ENCODE results near the gene TRAPPC2. TPM values are rescaled to one million over a fixed set of nuclear protein-coding genes. Genes with fewer than 3 reads are reported as not detected.

Gene TRAPPC2
- total and polyA plus RNA-seq, 3 donors from 2014 or later, result 7.1 to 9.7 (median 8.7) TPM

GRCh38 chrX:13759152-13759718 is 24.8 kb upstream of the TRAPPC2 start:
- H3K4me1 ChIP-seq, result no peaks in the 10 kb centered on the region
- no peak overlapping the region for H3K4me3 ChIP-seq
- intact Hi-C loops (cut with DNase I; ENCODE audit: low total_unique reads), result no loop called here
- TF ChIP-seq, protein P1, sequence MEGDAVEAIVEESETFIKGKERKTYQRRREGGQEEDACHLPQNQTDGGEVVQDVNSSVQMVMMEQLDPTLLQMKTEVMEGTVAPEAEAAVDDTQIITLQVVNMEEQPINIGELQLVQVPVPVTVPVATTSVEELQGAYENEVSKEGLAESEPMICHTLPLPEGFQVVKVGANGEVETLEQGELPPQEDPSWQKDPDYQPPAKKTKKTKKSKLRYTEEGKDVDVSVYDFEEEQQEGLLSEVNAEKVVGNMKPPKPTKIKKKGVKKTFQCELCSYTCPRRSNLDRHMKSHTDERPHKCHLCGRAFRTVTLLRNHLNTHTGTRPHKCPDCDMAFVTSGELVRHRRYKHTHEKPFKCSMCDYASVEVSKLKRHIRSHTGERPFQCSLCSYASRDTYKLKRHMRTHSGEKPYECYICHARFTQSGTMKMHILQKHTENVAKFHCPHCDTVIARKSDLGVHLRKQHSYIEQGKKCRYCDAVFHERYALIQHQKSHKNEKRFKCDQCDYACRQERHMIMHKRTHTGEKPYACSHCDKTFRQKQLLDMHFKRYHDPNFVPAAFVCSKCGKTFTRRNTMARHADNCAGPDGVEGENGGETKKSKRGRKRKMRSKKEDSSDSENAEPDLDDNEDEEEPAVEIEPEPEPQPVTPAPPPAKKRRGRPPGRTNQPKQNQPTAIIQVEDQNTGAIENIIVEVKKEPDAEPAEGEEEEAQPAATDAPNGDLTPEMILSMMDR (IDR thresholded peaks at IDR 0.05), result no peak
- no peak for TF ChIP-seq POLR2A (IDR thresholded peaks at IDR 0.05)
- no peak overlapping the region for H3K27ac ChIP-seq
- no peak for DNase-seq
- WGBS, 2 donors, result 86 to 96% methylated on average over 7 to 8 of the region's 8 CpGs
- no peaks in the 10 kb centered on the region for H3K27me3 ChIP-seq
- no peaks in the 10 kb centered on the region for H3K9me3 ChIP-seq
- no peaks in the 10 kb centered on the region for H3K36me3 ChIP-seq (ENCODE audit: low read depth, missing control alignments)

GRCh38 chrX:13756381-13756780 is 22.0 kb upstream of the TRAPPC2 start:
- Histone ChIP-seq H3K27me3 (no peaks in the 10 kb centered on the region), H3K4me1 (no peaks in the 10 kb centered on the region), H3K4me3 (no peak overlapping the region), H3K27ac (no peak overlapping the region), H3K36me3 (ENCODE audit: low read depth, missing control alignments) (no peaks in the 10 kb centered on the region), H3K9me3 (no peaks in the 10 kb centered on the region)
- intact Hi-C loops (cut with DNase I; ENCODE audit: low total_unique reads), result no loop called here
- TF ChIP-seq, protein P1 (IDR thresholded peaks at IDR 0.05), result no peak
- TF ChIP-seq POLR2A (IDR thresholded peaks at IDR 0.05), result no peak
- DNase-seq, result no peak
- 91 to 94% methylated on average over 4 of the region's 4 CpGs for WGBS, 2 donors

DNA sequence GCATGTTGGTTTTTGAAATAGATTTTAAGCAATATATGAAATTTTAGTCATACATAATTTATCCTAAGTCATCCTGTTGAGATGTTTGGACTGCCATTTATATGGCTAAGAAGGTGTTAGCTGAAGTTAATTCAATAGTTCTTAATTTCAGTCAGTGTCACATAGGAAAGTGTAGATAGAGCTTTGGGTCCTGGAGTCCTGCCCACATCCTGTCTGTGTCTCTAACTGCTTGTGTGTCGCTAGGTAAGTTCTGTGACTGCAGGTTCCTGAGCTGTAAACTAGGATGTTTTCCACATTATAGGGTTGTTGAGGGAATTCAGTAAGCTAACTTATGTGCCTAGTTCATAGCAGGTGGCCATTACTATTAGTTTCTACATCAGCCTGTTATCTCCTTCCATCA is 20.8 kb upstream of the TRAPPC2 start:
- 77 to 100% methylated on average over 1 of the region's 1 CpG for WGBS, 2 donors

GRCh38 chrX:13754765-13755164 is 20.3 kb upstream of the TRAPPC2 start:
- no peak for DNase-seq
- Histone ChIP-seq H3K4me1 (no peaks in the 10 kb centered on the region), H3K27me3 (no peaks in the 10 kb centered on the region), H3K27ac (no peak overlapping the region), H3K9me3 (no peaks in the 10 kb centered on the region), H3K36me3 (ENCODE audit: low read depth, missing control alignments) (no peaks in the 10 kb centered on the region), H3K4me3 (no peak overlapping the region)
- WGBS, 2 donors, result 90 to 95% methylated on average over 1 of the region's 1 CpG
- intact Hi-C loops (cut with DNase I; ENCODE audit: low total_unique reads), result no loop called here
- TF ChIP-seq, protein P1 (IDR thresholded peaks at IDR 0.05), result no peak
- no peak for TF ChIP-seq POLR2A (IDR thresholded peaks at IDR 0.05)

More for the DNA sequence above, 20.8 kb upstream of the TRAPPC2 start:
- DNase-seq, result no peak
- Histone ChIP-seq H3K4me1 (no peaks in the 10 kb centered on the region), H3K4me3 (no peak overlapping the region), H3K36me3 (ENCODE audit: low read depth, missing control alignments) (no peaks in the 10 kb centered on the region), H3K27ac (no peak overlapping the region), H3K27me3 (no peaks in the 10 kb centered on the region), H3K9me3 (no peaks in the 10 kb centered on the region)
- TF ChIP-seq, protein P1 (IDR thresholded peaks at IDR 0.05), result no peak
- no peak for TF ChIP-seq POLR2A (IDR thresholded peaks at IDR 0.05)
- intact Hi-C loops (cut with DNase I; ENCODE audit: low total_unique reads), result no loop called here

- intact Hi-C loops (cut with DNase I; ENCODE audit: low total_unique reads), result no loop called here
- 63 to 65% methylated on average over 1 to 3 of the region's 3 CpGs for WGBS, 2 donors
- Histone ChIP-seq H3K9me3 (no peaks in the 10 kb centered on the region), H3K36me3 (ENCODE audit: low read depth, missing control alignments) (no peaks in the 10 kb centered on the region), H3K27ac (no peak overlapping the region), H3K4me3 (no peak overlapping the region), H3K4me1 (no peaks in the 10 kb centered on the region), H3K27me3 (no peaks in the 10 kb centered on the region)
- no peak for TF ChIP-seq POLR2A (IDR thresholded peaks at IDR 0.05)
- TF ChIP-seq, protein P1 (IDR thresholded peaks at IDR 0.05), result no peak
- DNase-seq, result no peak
Observed at GRCh38 chrX:13752646-13753045, 18.2 kb upstream of the TRAPPC2 start.

All from testis (tissue), 3 donors.